Breast epithelium (tissue), 3 donors: ENCODE measurements around the gene RRP8.

Experiments used
- CTCF ChIP-seq, 3 donors: fragments of 450-650 bp; IDR thresholded peaks; one replicate each; pipeline ENCODE4 v1.5.1; 2016 to 2017; ENCODE audit warnings: antibody characterized with exemption in 3 of 3, mild to moderate bottlenecking in 3 of 3, moderate library complexity in 3 of 3
- POLR2A ChIP-seq: fragments of 450-650 bp; IDR thresholded peaks from one replicate; pipeline ENCODE4 v1.6.1; 2016; ENCODE audit warnings: antibody characterized with exemption, mild to moderate bottlenecking, moderate library complexity
- POLR2AphosphoS5 ChIP-seq, 3 donors: sonication (generic); formaldehyde crosslinking; IDR thresholded peaks; one replicate each; pipeline ENCODE4 v1.6.1; 2017; ENCODE audit warnings: antibody characterized with exemption in 3 of 3

DNA sequence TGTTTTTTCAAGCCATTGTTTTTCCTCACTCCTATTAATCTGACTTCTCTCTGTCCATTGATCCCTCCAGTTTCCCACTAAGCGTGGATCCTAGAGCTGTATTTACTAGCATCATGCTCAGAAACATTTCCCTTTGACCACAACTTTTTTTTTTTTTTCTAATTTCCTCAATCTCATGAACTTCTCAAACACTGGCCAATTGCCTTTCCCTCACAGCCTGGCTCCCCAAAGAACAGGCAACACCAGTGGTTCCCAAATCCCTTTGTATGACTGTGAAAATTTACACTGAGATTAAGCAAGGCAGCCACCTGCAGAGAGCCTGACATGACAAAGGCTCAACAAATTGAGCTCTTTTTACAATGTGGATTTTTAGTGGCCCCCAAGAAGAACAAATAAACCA lies 17.2 kb upstream of the RRP8 start:
- TF ChIP-seq CTCF (IDR thresholded peaks at IDR 0.05) (no peak), POLR2A (no peak), POLR2AphosphoS5 (IDR thresholded peaks at IDR 0.05) (no peak)
